Measurements from ENCODE around the gene FLVCR2.

FLVCR2 gene

DNA sequence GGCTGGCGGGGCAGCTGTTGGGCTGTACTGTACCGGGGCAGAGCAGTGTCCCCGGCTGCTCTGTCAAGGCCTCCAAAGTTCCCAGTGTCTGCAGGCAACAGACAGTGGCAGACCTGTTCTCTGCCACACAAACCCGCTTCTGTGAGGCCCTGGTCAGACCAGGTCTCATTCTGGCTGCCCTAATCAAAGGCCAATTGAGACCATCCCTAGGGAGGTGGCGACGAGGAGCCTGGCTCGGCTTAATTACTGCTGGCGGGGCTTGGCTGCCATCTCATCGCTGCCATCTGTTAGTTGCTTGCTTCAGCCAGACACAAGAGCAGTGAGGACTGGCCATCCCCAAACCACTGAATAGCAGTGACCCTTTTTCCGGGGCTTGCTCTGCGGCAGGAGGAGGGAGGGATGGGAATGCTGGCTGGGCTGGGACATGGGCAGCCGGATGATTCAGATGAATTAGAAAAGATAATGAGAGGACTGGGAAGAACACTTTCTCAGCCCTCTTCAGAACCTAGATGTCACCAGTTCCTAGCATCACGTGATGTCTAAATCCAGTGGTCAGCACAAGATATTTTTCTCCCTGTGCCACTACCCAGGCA, 57.8 kb downstream of the FLVCR2 start:
- DNase-seq: peak; percentile 93 to 95

DNA sequence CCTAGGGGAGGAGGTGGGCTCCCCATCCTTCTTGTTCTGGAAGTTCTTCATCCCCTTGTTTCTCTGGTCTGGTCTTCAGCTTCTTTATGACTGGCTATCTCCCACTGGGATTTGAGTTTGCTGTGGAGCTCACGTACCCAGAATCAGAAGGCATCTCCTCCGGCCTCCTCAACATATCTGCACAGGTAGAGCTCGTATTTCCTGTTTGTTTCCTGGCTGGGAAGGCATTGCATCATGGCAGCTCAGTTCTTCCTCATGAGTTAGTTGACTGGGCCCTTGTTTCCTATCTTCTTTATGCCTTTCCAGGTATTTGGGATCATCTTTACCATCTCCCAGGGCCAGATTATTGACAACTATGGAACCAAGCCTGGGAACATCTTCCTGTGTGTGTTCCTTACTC, 62.5 kb downstream of the FLVCR2 start:
- no peak for DNase-seq

DNA sequence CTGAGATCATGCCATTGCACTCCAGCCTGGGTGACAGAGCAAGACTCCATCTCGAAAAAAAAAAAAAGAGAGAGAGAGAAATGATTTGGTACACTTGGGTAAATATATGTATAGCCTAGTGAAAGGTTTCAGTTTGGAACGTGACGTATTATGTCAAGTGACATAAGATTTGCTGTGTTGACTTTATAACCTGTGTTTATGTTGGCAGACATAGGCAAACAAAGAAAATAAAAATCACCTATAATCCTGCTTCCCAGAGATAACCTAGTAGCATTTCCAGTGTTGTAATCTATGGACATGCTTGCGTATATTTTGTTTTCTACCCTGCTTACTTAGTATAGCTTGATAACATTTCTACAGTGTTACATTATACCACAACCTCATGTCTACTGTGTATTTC, 65.6 kb downstream of the FLVCR2 start:
- no peak for DNase-seq

DNA sequence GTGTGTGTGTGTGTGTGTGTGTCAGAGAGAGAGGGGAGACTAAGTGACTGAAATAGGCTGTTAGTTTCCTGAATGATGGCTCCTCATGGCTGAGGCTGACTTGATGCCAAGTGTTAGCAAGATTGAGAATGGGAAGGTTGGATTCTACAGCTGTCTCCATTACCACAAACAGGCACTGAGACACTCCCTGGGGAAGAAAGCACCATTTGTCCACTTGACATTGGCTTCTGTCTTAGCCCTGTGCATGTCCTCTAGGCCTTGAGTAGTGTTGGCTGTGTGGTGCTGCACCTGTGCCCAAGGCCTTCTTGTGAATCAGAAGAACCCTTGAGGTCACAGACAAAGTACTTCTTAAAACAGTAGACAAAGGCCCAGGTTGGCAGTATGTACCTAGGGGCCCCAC, 66.6 kb downstream of the FLVCR2 start:
- peak in 1 of 2 experiments; percentile 22 for DNase-seq

DNA sequence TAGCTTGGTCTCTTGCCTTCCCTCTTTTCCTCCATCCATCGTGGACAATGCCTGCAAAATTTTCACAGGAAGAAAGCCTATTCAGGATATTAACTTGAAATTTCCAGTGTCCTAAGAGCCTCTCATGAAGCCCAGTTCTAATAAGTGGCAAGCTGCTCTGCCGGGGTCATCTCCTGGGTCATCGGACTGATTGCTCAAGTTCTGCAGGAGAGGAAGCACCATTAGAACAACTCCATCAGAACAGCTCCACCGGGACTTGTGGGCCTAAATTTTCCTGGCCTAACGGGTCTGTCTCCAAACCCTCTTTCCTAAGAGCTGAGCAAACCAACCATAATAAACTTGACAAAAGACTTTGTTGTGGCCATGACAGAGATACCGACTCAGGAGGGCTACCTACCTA, 68.3 kb downstream of the FLVCR2 start:
- DNase-seq: no peak

DNA sequence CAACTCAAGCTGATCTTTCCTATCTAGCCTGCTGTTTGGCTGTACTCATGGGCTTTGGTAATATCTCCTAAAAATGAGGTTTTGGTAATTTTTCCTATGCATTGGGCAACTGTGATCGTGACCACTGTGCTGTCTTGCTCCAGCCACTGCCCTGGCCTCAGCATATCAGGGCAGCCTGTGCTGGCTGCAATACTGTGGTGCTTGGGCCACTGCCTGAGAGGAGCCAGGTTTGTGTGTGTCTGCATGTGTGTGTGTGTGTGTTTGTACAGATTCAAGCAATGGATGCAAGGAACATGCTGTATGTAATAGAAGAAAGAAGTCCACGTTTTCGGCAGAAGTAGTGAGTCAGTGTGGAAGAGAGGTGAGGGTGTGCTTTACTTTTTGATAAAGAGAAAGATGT, 69.2 kb downstream of the FLVCR2 start:
- DNase-seq: no peak

DNA sequence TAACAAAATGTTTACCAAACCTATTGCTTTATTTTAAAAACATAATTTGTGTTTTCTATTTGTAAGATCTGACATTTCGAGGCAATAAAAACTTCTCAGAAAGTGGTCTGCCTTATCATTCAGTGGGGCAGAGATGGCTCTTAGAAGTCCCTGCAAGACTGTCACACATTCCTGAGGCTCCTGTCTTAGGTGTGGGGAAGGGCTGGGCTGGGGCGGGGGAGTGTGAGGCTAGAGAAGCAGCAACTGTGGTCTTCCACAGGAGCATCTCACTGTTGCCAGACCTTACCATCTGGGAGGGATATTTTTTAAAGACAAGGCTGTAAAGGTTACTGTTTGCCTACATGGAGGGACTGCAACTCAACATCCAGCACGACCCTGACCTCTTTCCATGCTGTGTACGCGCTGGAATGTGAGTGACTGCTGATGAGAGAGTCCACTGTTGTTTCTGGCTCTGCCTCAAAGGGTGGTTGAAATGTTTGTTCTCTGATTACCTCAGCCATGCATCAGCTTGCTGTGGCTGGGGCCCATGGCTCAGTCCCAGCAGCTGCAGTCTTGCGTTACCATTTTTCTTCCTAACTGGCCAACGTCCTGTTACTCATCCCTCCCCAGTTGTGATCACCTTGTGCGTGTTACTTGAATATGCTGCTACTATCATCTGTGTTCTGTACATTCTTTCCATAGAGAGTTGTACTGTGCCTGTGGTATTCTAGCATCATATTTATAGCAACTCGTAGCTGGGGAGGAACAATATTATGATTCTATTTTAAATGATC, 69.8 kb downstream of the FLVCR2 start:
- DNase-seq: no peak

DNA sequence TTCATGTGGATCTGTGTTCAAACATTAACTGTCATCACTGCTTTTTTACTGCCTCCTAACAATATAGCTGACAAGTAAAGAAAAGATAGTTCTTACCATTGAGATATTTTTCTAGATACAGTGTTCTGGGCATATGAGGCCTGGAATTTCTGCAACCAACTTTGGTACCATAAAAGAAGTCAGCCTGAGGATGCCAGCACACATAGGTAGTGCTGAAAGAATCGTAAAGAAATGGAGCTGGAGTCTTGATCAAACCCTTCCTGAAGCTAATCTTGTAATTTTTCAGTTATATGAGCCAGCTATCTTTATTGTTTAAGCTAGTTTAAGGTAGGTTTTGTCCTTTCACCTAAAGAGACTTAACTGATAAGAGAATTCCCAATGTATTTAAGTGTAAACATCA, 70.9 kb downstream of the FLVCR2 start:
- DNase-seq: no peak

DNA sequence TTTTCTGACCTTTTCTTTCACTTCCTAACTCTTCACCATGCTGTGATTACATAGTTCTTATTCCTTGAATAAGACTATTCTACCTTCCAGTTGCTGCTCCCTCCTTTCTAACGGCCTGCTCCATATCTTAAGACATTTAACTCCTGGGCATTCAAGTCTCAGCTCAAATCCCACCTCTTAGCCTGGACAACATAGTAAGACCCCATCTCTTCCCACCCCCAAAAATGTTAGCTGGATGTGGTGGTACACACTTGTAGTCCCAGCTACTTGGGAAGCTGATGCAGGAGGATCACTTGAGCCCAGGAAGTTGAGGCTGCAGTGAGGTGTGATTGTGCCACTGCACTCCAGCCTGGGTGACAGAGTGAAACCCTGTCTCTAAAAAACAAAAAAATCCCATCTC, 71.4 kb downstream of the FLVCR2 start:
- DNase-seq: no peak

DNA sequence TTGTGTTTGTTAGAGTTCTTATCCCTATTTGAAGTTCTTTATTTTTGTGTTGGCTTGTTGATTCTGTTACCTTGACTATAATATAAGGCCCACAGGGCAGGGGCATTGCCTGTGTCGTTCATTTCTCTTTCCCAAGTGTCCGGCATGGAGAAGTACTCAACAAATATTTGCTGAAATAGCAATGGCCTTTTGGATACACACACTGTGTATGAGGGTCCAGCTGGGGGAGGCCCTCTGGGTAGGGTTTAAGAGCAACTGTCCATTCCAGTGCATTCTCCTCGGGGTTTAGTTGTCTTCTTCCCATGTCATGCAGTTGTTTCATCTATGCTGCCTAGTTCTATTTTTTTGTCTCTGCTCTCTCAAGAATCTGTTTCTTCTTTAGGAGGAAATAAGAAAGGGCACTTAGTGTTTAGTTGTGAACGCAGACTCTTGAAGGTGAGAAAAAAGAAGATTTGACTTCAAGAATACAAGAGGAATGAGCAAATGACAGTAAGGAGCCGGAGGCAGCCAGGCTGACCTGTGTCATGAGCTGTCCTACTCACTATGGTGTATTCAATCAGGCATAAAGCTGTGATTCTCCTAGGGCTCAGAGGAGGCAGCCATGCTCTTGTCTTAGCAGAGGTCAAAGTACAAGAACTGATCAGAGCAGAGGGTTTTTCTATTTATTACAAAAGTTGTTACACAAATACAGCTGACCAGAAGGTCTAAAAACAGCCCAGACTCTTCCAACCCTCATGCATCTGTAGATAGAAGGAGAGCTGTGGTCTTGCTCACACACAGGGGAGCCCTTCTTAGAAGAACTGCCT, 72.0 kb downstream of the FLVCR2 start:
- DNase-seq: no peak

DNA sequence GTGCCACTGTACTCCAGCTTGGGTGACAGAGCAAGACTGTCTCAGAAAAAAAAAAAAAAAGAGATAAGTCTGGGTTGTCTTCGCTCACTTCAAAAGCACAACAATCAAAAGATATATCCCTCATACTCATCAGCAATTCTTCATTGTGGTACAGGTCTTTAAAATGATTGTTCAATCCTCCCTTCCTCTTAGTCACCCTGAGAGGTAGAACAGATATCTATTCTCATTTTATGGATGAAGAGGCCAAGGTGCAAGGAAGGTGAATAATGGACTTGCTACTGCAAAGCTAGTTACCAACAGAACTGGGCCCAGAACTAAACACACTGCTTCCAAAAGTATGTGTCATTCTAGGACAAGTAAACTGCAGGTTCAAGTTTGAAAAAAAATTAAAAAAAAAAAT, 75.1 kb downstream of the FLVCR2 start:
- DNase-seq: no peak

DNA sequence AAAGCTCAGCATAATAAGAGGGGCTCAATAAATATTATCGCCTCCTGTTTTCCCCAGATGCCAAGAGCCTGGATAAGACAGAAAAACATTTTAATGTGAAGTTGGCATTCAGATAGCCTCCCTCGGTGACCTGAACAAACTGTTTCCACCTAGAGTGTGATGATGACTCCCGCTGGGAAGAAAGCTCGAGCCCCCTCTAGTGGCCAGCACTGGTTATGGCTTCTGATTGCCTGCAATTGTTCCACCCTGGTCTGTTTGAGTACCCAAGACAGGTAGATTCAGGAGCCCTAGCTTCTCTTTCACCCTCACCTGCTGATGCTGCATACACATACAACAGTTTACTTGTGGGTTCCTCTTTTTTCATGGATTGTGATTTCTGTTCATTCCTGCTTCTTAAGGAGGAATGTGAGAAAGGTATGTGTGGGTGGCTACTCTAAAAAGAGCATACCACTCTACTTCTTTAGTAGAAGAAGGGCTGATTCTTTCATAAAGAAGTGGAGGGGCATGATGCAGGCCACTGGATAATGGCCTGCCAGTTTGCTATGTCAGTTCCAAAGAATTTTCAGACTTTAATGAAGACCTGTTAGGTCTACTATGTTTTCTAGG, 75.8 kb downstream of the FLVCR2 start:
- peak; percentile 42 to 77 for DNase-seq

DNA sequence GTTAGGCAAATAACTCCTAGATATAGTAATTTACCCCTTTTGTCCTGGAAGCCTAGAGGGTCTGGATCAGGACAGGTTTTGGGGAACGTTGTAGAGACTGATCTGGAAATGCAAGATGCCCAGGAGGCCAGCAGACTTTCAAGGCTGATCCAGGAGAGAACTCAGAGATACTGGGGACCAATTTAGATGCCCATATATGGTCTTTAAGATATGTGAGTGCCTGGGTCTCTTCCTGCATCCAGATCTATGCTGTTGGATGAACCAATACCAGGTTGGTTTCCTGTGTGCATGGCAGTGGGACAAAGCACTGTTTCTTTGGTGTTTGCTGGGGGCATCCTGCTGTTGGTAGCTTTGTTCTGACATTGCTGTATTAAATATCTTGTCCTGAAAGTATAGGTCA, 76.8 kb downstream of the FLVCR2 start:
- DNase-seq: no peak

DNA sequence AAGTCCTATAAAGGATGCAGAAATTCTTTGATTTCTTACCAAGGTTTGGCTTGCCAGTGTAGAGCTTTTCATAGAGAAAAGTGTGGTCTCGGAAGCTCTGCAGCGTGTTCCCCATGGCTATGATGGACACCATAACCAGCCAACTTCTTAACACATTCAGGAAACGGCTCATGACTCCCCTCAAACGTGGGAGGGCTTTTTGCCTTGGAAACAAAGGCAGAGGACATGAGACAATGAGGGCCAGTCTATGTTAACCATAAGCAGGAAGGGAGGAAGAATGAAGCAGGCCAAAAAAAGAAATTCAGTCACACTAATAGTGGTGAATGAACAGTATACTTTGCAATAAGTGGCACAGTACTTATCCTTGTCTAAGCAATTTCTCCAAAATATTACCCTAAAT, 78.9 kb downstream of the FLVCR2 start:
- no peak for DNase-seq

DNA sequence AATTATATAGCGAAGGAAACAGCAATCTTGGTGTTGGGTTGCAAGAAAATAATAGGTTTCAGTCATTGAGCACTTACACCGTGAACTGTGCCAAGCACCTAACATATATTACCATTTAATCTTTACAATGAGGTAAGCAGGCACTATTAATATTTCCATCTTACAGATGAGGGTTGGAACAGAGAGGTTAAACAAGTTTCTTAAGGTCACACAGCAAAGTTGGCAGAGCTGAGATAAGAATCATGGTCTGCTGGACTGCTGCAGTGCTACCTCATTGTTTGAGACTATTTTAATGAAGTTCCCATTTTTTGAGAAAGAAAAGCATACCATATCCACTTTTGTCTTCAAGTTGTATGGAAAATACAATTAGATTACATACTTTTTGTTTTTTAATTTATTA, 80.5 kb downstream of the FLVCR2 start:
- DNase-seq: no peak

DNA sequence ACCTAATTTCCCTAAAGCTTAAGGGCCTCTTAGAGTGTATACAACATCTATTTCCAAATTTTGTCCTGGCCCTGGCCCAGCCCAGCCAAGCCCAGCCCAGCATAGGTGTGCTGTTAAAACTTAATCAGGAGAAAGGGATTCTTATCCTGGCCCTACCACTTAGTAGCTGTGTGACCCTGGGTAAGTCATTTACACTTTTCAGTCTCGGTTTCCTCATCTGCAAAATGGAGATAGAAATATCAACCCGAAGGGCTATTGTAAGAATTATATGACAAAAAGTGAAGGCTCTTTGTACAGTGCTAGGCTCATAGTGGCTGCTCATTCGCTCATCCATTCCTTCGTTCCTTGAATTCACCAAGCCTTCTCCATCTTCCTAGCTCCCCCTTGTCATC, 81.8 kb downstream of the FLVCR2 start:
- DNase-seq: no peak

DNA sequence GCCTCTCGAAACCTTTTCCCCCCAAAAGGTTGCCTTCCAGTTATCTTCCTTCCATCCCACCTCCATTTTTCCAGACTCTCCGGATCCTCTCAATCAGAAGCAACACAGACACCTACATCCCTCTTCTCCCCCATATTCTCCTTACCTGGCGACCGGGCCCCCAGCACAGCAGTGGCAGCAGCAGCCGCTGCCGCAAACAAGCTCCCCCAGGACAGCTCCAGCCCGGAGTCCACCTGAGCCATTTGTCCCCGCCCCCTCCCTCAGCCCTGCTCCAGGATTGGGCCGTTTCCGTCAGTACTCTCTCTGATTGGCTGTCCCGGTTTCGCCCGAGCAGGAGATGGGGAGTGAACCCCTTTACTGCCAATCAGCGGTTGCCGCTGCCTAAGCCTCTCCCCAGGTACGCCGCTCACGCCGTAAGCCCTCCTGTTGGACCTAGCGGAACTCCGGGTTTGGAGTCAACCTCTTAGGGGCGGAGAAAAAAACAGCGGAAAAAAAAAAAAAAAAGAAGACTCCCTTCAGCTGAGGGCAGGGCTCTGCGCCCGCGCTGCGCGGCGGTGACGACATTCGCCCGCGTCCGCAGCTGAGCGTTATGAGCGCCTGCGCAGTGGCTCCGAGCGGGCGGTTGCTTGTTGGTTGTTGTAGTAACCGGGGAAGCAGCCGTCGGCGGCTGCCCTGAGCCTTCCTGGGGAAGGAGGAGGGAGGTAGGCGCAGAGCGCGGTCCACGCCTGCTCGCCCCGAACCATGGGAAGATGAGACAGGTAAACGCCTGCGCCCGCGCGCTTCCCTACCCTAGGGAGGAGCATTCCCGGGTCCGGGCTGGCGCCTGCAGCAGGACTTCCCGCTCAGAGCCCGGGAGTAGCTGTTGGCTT, 82.4 kb downstream of the FLVCR2 start, which contains the start of the genes ERG28 and TTLL5:
Gene ERG28 (minus strand): TSS at position 247 of the 869 bp plus-strand sequence. CDS start 3,374 bp downstream, outside the sequence.
Gene TTLL5 (plus strand): TSS at position 617 of the 869 bp plus-strand sequence. CDS start 1,904 bp downstream, outside the sequence.
- DNase-seq: peak; percentile 100

DNA sequence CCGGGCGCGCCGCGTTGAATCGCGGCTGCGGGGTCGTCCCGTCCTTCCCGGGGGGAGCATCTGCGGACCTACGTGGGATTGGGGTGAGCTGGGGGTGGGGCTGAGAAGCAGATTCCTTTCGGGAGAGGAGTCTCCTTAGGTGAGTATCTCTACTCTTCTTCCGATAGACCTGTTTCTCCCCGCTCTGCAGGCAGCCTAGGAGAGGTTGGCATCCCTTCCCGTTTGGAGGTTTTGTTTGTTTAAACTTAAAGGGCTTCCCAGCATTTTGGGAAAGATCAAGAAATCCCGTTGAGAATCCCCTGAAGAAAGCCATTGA, 83.0 kb downstream of the FLVCR2 start:
- DNase-seq: no peak

DNA sequence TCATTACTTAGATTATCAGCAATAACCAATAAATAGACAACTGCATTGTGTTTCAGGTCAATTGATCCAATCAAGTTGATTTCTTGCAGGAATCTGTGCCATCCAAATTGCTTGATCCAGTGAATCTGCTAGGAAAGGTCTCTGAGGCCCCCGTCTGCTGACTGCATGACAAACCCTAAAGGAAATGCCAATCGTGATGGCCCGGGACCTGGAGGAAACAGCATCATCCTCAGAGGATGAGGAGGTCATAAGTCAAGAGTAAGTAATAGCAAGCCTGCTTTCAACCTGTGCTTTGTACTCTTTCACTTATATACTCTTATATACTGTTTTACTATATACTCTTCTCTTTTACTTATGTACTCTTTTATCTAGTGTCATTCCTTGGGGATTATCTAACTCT, 84.5 kb downstream of the FLVCR2 start:
- no peak for DNase-seq

DNA sequence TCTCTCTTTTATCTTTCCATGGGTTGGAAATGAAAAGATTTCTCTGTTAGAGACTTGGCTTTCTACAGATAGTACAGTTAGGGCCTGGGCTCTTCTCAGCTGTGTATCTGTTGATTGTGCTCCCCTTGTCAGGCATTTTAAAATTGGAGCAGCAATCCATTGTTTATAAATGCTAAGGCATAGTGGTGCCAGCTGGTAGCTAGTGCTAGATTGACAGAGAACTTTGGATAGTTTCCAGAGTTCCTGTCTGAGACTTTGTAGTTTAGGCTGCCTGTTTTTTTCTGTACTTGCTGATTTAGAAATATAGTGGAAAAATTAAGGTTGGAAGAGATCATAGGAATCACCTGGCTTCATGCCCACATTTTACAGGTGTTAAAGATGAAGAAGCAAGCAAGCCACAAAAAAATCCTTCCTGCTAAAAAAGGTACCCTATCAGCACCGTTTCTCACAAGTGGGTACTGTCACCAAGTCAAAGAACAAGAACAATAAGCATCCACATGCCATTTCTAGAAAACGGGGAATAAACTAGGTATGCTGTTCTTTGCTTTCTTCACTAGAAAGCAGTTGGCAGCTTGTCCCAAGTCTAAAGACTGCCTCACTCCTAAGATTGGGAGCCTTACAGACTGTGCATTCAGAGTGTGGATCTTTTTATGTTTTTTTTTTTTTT, 88.8 kb downstream of the FLVCR2 start:
- DNase-seq: no peak

DNA sequence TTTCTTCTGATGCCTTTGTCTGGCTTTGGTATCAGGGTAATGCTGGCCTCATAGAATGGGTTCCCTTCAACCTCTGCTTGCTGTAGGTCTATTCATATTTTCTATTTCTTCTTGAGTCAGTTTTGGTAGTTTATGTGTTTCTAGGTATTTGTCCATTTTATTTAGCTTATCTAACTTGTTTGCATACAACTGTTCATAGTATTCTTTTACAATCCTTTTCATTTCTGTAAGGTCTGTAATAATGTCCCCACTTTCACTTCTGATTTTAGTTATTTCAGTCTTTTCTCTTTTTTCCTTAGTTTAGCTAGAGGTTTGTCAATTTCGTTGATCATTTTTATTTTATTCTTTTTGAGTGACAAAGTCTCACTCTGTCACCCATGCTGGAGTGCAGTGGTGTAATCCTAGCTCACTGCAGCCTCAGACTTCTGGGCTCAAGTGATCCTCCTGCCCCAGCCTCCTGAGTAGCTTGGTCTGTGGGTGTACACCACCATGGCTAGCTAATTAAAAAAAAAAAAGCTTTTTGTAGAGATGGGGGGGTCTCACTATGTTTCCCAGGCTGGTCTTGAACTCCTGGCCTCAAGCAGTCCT, 94.3 kb downstream of the FLVCR2 start:
- DNase-seq: no peak

Data from NCI-H524 (cell line).